GM18951 (cell line): ENCODE data around the gene PLXNA1.

Experiments used
- POLR2A ChIP-seq: IDR thresholded peaks from 4 replicates; pipeline ENCODE4 v1.6.1; 2011; ENCODE audit warnings: mild to moderate bottlenecking; ENCODE audit not compliant: insufficient read length, insufficient read depth; ENCODE audit errors: extremely low read depth
- in situ Hi-C: fragments of 300-500 bp; cut with MboI; formaldehyde crosslinking; loops from one replicate; pipeline ENCODE4 v1.12.0; 2022; ENCODE audit warnings: low sequenced_read_pairs, mixed read lengths, inconsistent platforms; ENCODE audit not compliant: unreplicated experiment

PLXNA1 gene

GRCh38 chr3:126965526-126966080 lies 17.3 kb upstream of the PLXNA1 start:
- TF ChIP-seq POLR2A, result no peak
- in situ Hi-C loops, result no loop called here

GRCh38 chr3:126967386-126967785 lies 15.5 kb upstream of the PLXNA1 start:
- in situ Hi-C loops, result no loop called here

DNA sequence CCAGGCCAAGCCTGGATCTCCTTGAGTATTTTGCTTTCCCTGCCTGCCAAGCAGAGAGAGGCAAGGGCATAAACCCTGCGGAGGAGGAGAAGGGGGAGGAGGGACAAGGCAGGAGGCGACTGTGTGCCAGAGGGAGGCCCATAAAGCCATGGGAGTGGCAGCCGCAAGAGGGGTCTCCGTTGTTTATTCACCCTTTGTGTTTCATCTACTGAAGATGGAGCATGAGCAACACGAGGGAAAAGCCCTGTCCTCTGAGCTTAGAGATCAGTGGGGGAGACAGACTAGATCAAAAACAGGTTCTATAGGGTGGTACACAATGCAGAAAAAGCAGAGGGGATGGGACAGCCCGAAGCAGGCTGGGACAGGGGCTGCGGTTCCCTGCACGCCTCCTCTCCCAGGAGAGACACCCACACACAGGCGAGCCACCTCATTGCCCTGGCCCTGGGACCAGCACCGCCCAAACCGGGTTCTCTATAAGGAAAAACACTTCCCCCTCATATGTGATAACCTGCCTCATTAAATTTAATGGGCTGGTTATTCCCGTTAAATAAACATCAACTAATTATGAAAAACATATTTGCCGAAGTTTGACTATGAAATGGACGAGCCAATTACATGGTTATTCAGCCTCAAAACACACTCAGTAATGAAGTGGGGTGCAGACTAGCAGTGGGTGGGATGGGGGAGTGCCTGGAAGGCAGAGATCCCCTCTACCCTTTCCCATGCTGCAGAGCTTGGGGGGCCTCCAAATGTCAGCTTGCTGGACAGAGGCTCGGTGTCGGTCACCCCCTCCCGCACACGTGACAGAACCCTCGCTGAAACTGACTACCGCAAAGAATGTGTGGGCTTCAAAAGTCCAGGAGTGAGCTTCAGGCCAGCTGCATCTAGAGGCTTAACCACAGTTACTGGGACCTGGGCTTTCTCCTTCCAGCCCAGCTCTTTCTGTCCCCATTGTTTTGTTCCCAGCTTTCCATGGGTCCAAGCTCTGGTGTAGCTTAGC lies 14.2 kb upstream of the PLXNA1 start:
- in situ Hi-C loops, result no loop called here
- no peak for TF ChIP-seq POLR2A

More at GRCh38 chr3:126967386-126967785, 15.5 kb upstream of the PLXNA1 start:
- no peak for TF ChIP-seq POLR2A

- TF ChIP-seq POLR2A, result no peak
- in situ Hi-C loops, result no loop called here
These were observed 13.3 kb upstream of the PLXNA1 start for GRCh38 chr3:126969586-126969985.

GRCh38 chr3:126970101-126970500 lies 12.8 kb upstream of the PLXNA1 start:
- in situ Hi-C loops, result no loop called here
- TF ChIP-seq POLR2A, result no peak

GRCh38 chr3:126970921-126971320 lies 12.0 kb upstream of the PLXNA1 start:
- in situ Hi-C loops, result no loop called here
- TF ChIP-seq POLR2A, result no peak

GRCh38 chr3:126971891-126972351 lies 11.0 kb upstream of the PLXNA1 start:
- TF ChIP-seq POLR2A, result no peak
- in situ Hi-C loops, result no loop called here

GRCh38 chr3:126972866-126973265 lies 10.0 kb upstream of the PLXNA1 start:
- no peak for TF ChIP-seq POLR2A
- in situ Hi-C loops, result no loop called here

GRCh38 chr3:126973814-126974213 lies 9.1 kb upstream of the PLXNA1 start:
- TF ChIP-seq POLR2A, result no peak
- in situ Hi-C loops, result no loop called here

DNA sequence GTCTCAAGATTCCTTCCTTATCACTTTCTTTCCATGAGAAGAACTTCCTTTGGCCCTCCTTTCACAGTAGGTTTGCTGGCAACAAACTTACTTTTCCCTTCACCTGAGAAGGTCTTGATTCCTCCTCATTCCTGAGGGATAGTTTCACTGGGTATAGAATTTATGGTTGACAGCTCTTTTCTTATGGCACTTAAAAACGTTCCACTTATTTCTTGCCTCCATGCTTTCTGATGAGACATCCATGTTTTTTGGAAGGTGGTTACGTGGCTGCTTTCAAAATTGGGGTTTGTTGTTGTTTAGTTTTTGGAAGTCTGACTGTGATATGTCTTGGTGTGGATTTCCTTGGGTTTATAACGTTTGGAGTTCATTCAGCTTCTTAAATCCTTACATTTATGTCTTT lies 8.2 kb upstream of the PLXNA1 start:
- no peak for TF ChIP-seq POLR2A
- in situ Hi-C loops, result no loop called here

DNA sequence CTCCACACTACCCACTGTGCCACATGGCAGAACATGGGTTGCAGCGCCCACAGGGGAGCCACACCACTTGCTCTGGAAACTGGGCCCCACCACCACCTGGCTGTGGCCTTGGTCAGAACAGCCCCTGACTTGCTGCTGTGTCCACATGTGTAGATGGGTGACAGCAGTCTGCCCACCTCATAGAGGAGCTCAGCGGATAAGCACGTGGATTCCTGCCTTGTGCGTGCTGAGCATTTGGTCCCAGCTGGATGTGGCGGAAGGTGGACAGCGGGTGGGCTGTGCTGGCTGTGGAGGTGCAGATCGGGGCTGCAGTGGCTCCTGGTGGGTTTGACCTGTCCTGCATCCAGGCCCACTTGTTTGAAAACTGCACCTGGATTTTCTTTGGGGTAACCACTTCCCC lies 6.0 kb upstream of the PLXNA1 start:
- no peak for TF ChIP-seq POLR2A

GRCh38 chr3:126977821-126978220 lies 5.1 kb upstream of the PLXNA1 start:
- in situ Hi-C loops, result no loop called here
- no peak for TF ChIP-seq POLR2A

More for the DNA sequence above, 6.0 kb upstream of the PLXNA1 start:
- in situ Hi-C loops, result no loop called here

DNA sequence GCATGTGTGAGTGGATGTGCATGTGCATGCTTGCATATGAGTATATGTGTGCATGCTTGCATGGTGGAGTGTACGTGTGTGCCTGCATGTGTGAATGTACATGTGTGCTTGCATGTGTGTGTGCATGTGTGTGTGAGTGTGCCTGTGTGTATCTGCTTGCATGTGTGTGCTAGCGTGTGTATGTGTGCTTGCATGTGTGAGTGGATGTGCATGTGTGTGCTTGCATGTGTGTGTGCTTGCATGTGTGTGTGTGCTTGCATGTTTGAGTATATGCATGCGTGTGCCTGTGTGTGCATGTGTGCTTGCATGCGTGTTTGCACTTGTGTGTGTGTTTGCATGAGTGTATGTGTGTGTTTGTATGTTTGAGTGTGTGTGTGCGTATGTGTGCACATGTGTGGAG lies 4.6 kb upstream of the PLXNA1 start:
- no peak for TF ChIP-seq POLR2A
- in situ Hi-C loops, result no loop called here

GRCh38 chr3:126979046-126979628 lies 3.8 kb upstream of the PLXNA1 start:
- in situ Hi-C loops, result no loop called here
- TF ChIP-seq POLR2A, result no peak

DNA sequence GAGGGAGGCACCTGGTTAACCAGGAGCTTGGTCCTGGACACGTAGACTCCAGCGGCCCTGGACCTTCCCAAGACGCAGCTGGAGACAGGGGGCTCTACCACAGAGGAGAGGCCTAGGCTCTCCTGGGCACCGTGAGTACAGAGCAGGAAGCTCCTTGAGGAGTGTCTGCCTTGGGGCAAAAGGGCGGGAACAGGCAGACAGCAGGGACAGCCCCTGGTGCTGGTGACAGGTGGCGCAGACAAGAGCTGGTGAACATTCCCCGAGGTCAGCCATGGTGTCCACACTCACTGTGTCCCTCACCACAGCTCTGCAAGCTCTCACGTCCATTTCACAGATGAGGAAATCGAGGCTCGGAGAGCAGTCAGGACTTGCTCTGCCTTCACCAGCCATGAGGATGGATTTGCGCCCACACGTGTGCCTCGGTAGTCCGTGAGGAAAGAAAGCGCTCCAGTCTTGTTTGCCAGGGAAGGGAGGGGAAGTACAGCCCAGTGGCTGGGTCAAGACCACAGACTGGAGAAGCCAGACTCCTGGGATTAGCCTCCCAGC lies 2.6 kb upstream of the PLXNA1 start:
- in situ Hi-C loops, result no loop called here

More for the DNA sequence above, 2.6 kb upstream of the PLXNA1 start:
- no peak for TF ChIP-seq POLR2A
